SU-DHL-6 (cell line): ENCODE results near the gene COBL.

Experiments
- H2AFZ ChIP-seq: fragments of 200-600 bp; sonication (generic); 2 replicates; pipeline ENCODE4 v1.6.1; 2014; ENCODE audit warnings: low read depth, mild to moderate bottlenecking, moderate library complexity, mixed read lengths, antibody characterized with exemption, low read length; ENCODE audit not compliant: severe bottlenecking
- H3F3A ChIP-seq: fragments of 200-600 bp; shearing (Covaris generic); 2 replicates; pipeline ENCODE4 v1.6.0; 2016; ENCODE audit warnings: antibody characterized with exemption, mild to moderate bottlenecking; ENCODE audit not compliant: insufficient read depth
- H3K27ac ChIP-seq: fragments of 200-600 bp; sonication (generic); 2 replicates; pipeline ENCODE4 v1.5.1; 2016; ENCODE audit warnings: low read depth, mild to moderate bottlenecking, low read length, moderate library complexity, mixed read lengths
- H3K27me3 ChIP-seq: fragments of 200-600 bp; sonication (generic), shearing (Covaris generic); 2 replicates; pipeline ENCODE4 v1.6.0; 2014; ENCODE audit warnings: mild to moderate bottlenecking, low read length
- H3K36me3 ChIP-seq: fragments of 200-600 bp; sonication (generic); 2 replicates; pipeline ENCODE4 v1.6.1; 2014; ENCODE audit warnings: mild to moderate bottlenecking, low read length, mixed read lengths
- H3K4me2 ChIP-seq: fragments of 300-600, 200-600 bp; shearing (Covaris generic), sonication (generic); 2 replicates; pipeline ENCODE4 v1.6.0; 2014; ENCODE audit warnings: low read length, low read depth, mild to moderate bottlenecking; ENCODE audit not compliant: poor library complexity, severe bottlenecking
- H3K4me3 ChIP-seq: fragments of 200-600 bp; sonication (generic); 2 replicates; pipeline ENCODE4 v1.5.1; 2014; ENCODE audit warnings: antibody characterized with exemption, low read length, mild to moderate bottlenecking, mixed read lengths; ENCODE audit not compliant: insufficient read depth, poor library complexity, severe bottlenecking
- H3K79me2 ChIP-seq: fragments of 200-600 bp; sonication (generic); 2 replicates; pipeline ENCODE4 v1.6.1; 2014; ENCODE audit warnings: mild to moderate bottlenecking, low read length, moderate library complexity; ENCODE audit not compliant: insufficient read depth
- H3K9ac ChIP-seq: fragments of 200-600 bp; sonication (generic); 2 replicates; pipeline ENCODE4 v1.7.0; 2014; ENCODE audit warnings: mild to moderate bottlenecking, low read length
- H3K9me2 ChIP-seq: fragments of 200-600 bp; sonication (generic); replicated peaks from 2 replicates; pipeline ENCODE4 v1.6.1; 2014; ENCODE audit warnings: low read length; ENCODE audit not compliant: insufficient read depth
- H3K9me3 ChIP-seq: fragments of 200-600 bp; sonication (generic); 2 replicates; pipeline ENCODE4 v1.6.1; 2014; ENCODE audit warnings: low read length, mixed read lengths; ENCODE audit not compliant: insufficient read depth
- H4K20me1 ChIP-seq: fragments of 200-600 bp; sonication (generic); 2 replicates; pipeline ENCODE4 v1.6.1; 2014; ENCODE audit warnings: low read depth, mild to moderate bottlenecking, antibody characterized with exemption, low read length, moderate library complexity, mixed read lengths
- CTCF ChIP-seq: fragments of 200-600 bp; sonication (generic); IDR thresholded peaks from one replicate; pipeline ENCODE4 v1.5.1; 2017; ENCODE audit warnings: antibody characterized with exemption, mild to moderate bottlenecking, low read length, moderate library complexity; ENCODE audit not compliant: insufficient read depth, poor library complexity, severe bottlenecking
- EZH2phosphoT487 ChIP-seq: fragments of 200-600 bp; sonication (generic), shearing (Covaris generic); conservative IDR thresholded peaks from 2 replicates; pipeline ENCODE4 v1.6.1; 2018; ENCODE audit warnings: mild to moderate bottlenecking, antibody characterized with exemption, low read length, moderate library complexity, mixed read lengths

The COBL gene

GRCh38 chr7:51352174-51353100 lies 35.8 kb upstream of the COBL start:
- no peaks in the 10 kb centered on the region for H3K27me3 ChIP-seq
- no peaks in the 10 kb centered on the region for H3K36me3 ChIP-seq
- TF ChIP-seq EZH2phosphoT487 (no peak), CTCF (no peak)
- no peaks in the 10 kb centered on the region for H3K9me2 ChIP-seq
- no peak overlapping the region for H3K4me3 ChIP-seq
- no peaks in the 10 kb centered on the region for H3K79me2 ChIP-seq
- no peaks in the 10 kb centered on the region for H4K20me1 ChIP-seq
- no peak overlapping the region for H3K9ac ChIP-seq
- H3K27ac ChIP-seq, result no peak overlapping the region
- H3K4me2 ChIP-seq, result no peak overlapping the region
- H3K9me3 ChIP-seq, result no peaks in the 10 kb centered on the region
- no peak overlapping the region for H2AFZ ChIP-seq
- no peaks in the 10 kb centered on the region for H3F3A ChIP-seq

GRCh38 chr7:51351661-51352060 lies 35.1 kb upstream of the COBL start:
- Histone ChIP-seq H3K9me2 (no peaks in the 10 kb centered on the region), H3F3A (no peaks in the 10 kb centered on the region), H3K4me3 (no peak overlapping the region), H3K79me2 (no peaks in the 10 kb centered on the region), H2AFZ (no peak overlapping the region), H3K27ac (no peak overlapping the region), H3K4me2 (no peak overlapping the region), H3K9me3 (no peaks in the 10 kb centered on the region), H4K20me1 (no peaks in the 10 kb centered on the region), H3K36me3 (no peaks in the 10 kb centered on the region), H3K27me3 (no peaks in the 10 kb centered on the region), H3K9ac (no peak overlapping the region)
- TF ChIP-seq CTCF (no peak), EZH2phosphoT487 (no peak)

GRCh38 chr7:51350546-51350896 lies 33.9 kb upstream of the COBL start:
- TF ChIP-seq EZH2phosphoT487 (no peak), CTCF (no peak)
- no peaks in the 10 kb centered on the region for H4K20me1 ChIP-seq
- no peaks in the 10 kb centered on the region for H3K27me3 ChIP-seq
- no peak overlapping the region for H3K4me3 ChIP-seq
- H3K27ac ChIP-seq, result no peak overlapping the region
- no peak overlapping the region for H3K4me2 ChIP-seq
- H3K9me2 ChIP-seq, result no peaks in the 10 kb centered on the region
- H3K36me3 ChIP-seq, result no peaks in the 10 kb centered on the region
- no peak overlapping the region for H2AFZ ChIP-seq
- no peaks in the 10 kb centered on the region for H3K9me3 ChIP-seq
- no peak overlapping the region for H3K9ac ChIP-seq
- no peaks in the 10 kb centered on the region for H3K79me2 ChIP-seq
- H3F3A ChIP-seq, result no peaks in the 10 kb centered on the region
